ENCODE measurements around the gene GPR176.
"Not testable (repeated sequence)": the region's sequence is repeated elsewhere in the genome, so short reads cannot be mapped to it uniquely, and the experiment has no call there.

The GPR176 gene

DNA sequence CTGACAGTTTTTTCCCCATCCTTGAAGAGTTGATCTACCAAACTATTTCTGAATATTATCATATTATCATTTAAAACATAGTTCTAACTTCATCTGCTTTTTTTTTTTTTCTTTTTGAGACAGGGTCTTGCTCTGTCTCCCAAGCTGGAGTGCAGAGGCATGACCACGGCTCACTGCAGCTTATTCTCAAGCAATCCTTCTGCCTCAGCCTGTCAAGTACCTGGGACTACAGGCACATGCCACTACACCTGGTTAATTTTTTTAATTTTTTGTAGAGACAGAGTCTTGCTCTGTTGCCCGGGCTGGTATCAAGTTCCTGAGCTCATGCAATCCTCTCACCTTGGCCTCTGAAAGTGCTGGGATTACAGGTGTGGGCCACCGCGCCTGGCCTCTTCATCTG, 15.2 kb upstream of the GPR176 start:
- no peak for DNase-seq

DNA sequence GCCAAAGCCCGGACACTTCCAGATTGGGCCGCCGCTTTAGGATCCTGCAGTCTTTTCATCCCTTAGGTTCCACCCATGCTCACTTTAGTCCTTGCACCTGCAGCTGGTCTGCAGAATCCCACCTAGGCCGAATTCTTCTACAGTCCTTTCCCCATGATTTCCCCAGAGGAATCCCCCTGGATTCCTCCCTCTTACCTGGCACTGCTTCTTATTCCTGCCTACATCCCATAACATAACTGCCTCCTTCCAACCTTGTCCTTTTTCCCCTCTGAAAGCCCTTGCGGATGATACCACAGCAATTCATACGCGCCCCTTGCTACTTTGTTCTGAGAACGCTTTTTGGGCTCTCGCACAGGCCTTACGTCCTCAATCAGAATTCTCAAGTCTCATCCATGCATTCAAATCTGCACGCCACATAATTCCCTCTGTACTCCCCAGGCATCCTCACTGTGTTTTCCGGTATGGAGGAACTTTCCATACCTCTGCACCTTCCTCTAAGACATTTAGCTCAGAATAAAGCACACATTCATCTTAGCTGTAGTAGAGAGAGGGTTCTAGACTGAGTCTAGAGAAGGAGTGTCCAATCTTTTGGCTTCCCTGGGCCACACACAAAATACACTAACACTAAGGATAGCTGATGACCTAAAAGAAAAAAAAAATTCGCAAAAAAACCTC, 14.5 kb upstream of the GPR176 start:
- DNase-seq = no peak

DNA sequence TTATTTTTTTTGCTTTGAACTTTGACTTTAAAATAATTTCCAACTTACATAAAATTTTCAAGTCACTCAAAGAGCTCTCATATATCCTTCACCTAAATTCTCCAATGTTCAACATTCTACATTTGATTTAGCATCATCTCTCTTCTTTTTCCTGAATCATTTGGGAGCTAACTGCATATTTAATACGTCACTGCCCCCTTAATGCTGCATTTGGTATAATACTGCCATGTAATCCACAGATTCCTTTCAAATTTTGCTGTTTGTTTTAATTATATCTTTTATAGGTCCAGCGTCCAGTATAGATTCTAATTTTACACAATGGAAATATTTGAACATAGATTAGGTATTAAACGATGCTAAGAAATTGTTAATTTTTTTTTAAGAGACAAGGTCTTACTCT, 11.5 kb upstream of the GPR176 start:
- no peak for DNase-seq

DNA sequence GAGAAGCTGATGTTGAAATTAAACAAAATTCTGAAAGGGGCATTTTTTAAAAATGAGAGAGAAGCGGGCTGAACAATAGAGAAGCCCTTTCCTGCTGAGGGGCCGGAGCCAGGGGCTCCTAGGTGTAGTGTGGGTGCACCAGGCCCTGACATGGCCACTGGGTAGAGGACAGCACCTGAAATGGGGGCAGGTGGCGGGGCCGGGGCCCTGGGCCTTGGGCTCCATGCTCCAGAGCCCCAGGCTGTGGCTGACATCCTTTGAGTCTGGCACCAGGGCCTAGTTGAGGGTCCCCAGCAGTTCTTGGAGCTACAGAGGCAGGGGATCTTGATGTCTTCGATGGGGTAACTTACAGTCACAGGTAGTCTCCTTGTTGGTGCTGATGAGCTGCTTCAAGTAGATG, 6.5 kb upstream of the GPR176 start:
- no peak for DNase-seq

GRCh38 chr15:39925112-39925842, 5.2 kb upstream of the GPR176 start:
- DNase-seq = no peak

DNA sequence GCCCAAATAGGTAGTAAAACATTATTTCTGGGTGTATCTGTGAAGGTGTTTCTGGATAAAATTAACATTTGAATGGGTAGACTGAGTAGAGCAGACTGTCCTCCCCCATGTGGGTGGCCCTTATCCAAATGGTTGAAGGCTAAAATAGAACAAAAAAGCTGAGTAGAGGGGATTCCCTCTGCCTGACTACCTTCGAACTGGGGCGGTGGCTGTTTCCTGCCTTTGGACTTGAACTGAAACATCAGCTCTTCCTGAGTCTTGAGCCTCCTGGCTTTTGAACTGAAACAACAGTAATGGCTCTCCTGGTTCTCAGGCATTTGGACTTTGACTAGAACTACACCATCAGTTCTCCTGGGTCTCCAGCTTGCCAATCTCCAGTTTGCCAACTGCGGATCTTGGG, 4.4 kb upstream of the GPR176 start:
- no peak for DNase-seq

GRCh38 chr15:39922462-39923092, 2.5 kb upstream of the GPR176 start:
- DNase-seq = no peak

GRCh38 chr15:39921274-39921638, 1.2 kb upstream of the GPR176 start:
- no peak for DNase-seq

DNA sequence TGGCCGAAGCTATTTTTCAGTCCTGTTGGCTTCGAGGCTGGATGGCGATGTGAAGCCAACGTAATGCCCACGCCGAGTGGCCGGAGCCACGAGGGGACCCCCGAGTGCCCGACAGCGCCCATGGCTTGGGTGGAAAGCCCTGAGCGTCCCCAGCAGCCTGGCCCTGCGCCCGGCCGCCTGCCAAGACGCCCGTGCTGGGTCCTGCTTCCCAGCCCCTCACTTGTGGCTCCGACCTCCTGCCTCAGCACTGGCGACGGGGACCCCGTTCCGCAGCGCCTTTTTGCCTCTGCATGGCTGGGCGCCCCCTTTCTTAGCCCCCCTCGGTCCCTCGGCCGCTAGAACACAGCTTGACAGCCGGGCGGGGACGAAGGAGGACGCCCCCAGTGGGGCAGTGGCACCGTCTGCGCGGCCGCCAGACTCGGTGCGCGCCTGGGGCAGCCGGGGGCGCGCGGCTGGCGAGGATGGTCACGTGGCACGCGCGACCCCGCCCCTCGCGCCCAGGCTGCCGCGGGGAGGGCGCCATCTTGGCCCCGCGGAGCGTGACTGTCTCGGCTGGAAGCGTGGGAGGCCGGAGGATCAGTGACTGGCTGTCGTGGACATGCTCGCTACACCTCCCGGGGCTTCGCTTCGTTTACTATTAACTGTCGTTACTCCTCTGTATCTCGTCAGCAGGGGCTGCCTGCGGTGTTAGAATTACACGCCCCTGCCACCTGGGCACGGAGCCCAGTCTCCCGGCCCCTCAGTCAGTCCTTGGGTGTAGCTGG, 626 bp upstream of the GPR176 start:
- peak; percentile 75 for DNase-seq

- DNase-seq = no peak
Observed at GRCh38 chr15:39919411-39919747, 687 bp downstream of the GPR176 start.

DNA sequence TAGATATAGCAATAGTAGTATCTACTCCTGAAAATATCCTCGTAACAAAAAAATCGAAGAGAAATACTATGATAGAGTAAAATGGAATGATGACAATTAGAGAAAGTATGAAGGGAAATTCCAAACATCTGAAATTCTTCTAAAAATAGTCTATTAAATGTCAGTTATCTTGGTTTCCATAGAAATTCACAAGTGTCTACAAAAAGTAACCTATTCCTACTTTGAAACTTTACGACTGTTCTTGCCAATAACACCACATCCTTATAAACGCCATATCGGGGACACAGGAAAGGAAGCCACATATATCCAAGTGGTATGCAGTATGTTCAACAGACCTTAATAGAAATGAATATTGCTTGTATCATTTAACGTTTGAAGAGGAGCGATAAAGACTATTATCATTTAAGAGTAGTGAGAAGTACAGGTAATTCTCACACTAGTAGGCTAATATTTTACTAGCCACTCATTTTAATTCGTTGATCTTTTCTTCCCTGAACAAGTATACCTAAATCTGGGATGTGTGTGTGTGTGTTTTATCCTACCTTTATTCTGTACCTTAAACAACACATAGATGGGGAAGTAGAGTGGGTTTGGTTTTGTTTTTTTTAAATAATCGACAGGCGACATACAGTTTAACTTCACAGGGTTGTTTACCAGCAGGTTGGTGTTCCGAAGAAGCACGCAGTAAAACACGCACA, 1.2 kb downstream of the GPR176 start:
- no peak for DNase-seq

GRCh38 chr15:39914977-39915376, 5.1 kb downstream of the GPR176 start:
- DNase-seq = no peak

- no peak for DNase-seq
Observed at GRCh38 chr15:39909007-39909406, 11.1 kb downstream of the GPR176 start.

DNA sequence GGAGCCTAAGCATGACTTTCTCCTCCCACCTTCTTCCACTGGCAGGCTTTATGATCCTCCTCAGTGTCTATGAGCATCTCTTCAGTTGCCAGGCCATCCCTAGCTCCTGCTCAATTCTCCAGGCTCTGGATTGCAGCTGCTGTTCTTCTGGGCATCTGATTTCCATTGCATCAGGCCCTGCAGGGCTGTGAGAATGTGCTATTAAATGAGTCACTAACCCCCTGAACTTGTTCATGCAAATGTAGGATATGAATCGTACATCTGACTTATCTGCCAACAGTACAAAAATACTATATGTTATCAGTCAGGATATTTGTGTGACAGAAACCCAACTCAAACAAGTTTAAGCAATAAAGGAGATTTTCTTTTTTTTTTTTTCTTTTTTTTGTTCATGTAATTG, 11.9 kb downstream of the GPR176 start:
- DNase-seq = no peak

GRCh38 chr15:39907216-39907615, 12.8 kb downstream of the GPR176 start:
- no peak for DNase-seq

- no peak for DNase-seq
Observed at GRCh38 chr15:39904115-39904514, 16.0 kb downstream of the GPR176 start.

DNA sequence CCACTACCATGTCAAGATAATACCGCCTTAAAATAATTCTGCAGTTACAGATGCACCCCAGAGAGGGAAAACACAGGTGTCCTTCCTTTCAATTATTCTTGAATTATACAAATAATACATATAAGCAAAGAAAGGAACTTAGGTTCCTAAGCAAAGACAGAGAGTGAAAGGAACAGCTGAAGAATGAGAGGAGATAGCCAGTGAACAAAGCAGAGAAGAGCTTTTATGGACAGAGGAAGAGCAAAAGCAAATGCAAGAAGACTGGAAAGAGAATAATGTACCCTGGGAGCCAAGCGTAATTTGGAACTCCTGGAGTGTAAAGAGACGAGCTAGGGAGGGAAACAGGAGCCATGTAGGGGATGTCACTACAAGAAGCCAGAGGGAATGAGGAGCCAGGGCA, 21.7 kb downstream of the GPR176 start:
- DNase-seq = no peak

- no peak for DNase-seq
Observed at GRCh38 chr15:39896846-39897245, 23.2 kb downstream of the GPR176 start.

DNA sequence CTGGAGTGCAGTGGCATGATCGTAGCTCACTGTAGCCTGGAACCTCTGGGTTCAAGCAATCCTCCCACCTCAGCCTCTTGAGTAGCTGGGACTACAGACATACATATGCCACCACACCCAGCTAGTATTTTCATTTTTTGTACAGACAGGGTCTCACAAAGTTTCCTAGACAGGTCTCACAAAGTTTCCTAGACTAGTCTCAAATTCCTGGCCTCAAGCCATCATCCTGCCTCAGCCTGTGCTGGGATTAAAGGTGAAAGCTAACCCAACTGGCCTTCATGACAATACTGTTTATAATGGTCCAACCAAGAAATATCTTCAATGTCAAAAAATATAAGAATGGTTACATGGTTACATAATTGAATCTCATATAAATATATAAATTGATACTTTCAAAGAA, 24.0 kb downstream of the GPR176 start:
- no peak for DNase-seq

- DNase-seq = not testable (repeated sequence)
Observed at GRCh38 chr15:39893051-39893450, 27.0 kb downstream of the GPR176 start.

DNA sequence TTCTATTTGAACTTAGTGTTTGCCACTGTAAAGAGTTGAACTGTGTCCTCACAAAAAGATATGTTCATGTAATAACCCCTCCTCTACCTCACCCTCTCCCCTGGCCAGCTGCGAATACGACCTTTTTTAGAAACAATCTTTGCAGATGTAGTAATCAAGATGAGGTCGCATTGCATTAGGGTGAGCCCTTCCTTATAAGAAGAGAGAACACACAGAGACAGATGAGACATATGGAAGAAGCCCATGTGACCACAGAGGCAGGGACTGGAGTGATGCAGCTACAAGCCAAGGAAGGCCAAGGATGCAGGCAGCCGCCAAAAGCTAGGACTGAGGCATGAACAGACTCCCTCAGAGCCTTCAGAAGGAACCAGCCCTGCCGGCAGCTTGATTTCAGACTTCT, 27.6 kb downstream of the GPR176 start:
- DNase-seq = no peak

DNA sequence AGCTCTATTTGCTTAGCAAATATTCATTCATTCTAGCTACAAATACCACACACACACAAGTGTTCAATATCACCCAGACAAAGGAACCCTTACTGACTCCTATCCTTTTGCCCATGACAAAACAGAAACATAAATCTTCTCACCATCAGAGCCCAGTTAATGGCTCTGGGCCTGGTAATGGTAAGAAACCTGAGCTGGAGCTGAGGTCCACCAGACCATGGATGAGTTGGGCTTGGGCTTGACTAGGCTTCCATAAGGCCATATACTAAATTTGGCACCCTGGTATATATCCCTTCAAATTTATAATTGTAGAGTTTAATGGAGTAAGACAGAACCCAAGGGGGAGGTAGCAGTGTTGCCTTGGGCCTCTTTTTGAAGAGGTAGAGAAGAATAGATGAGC, 29.4 kb downstream of the GPR176 start:
- DNase-seq = no peak

DNA sequence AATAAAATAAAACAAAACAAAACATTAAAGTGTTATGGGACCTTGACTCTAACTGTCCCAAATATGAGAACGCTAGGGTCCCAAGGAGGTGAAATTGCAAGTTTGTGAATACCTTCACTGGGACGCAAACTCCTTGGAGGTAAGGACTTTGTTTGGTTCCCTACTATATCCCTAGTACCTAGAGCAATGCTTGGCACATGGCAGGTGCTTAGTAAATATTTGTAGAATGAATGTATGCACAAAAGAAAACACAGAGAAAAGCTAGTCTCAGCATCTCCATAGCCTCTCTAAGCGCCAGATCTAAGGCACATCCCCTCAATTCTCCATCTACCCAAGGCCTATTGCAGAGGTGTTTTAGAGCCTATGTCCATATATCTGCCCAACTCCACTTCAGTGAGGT, 30.5 kb downstream of the GPR176 start:
- no peak for DNase-seq

Data from islet precursor cell (in vitro differentiated cells).